ENCODE data around the gene FGF14.

The FGF14 gene

DNA sequence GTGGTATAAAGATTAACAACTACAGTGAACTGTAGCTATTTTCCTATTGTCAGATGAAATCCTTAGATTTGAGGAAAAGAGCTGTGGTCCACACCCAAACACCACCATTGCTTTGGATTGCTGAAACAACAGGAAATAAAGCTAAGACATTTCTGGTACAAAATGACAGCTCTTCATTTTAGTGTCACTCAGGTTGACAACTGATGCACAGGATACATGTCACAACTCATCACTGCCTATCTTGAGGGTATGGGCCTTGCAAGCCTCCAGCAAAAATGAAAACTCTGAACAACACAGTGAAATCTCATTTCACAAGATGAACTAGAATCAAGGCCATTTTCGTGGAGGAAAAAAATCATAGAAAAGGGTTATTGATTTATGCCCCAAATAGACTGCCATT is 609.7 kb downstream of the FGF14 start:
- DNase-seq (ENCODE audit: low read depth in 2 of 2), result no peak

DNA sequence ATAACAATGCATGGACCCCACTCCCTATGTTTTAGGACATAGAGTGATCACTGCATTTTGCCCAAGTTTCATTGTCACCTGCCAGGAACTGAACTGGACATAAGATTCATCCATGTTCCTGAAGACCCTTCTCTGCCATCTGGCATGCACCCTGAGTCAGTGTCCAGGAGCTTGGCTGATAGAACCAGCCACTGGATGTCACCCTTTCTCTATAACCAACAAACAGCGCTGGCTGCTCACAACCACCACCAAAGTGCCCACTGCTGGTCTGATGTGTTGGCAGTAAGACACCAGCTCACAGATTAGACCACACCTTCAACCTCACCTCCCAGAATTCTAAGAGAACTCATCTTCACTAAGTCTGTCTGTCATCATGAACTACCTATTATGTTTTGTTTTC is 616.0 kb downstream of the FGF14 start:
- DNase-seq (ENCODE audit: low read depth in 2 of 2), result no peak

DNA sequence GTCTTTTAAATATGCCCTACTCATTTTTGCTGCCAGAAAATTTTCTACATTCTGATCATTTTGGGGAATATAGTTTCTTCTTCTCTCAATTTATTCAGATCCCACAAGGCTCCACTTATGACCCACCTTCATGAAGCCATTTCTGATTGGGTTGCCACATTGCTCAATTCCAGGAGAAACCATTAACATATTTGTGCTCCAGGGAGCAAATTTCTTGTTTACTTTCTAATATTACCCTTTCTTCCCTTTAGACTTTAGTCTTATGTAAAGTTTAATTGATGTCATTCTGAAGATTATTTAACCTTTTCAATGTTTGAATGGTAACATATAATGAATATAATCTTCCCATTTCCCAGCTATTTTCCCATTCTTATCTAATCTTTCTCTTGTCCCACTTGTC is 617.5 kb downstream of the FGF14 start:
- no peak for DNase-seq (ENCODE audit: low read depth in 2 of 2)

DNA sequence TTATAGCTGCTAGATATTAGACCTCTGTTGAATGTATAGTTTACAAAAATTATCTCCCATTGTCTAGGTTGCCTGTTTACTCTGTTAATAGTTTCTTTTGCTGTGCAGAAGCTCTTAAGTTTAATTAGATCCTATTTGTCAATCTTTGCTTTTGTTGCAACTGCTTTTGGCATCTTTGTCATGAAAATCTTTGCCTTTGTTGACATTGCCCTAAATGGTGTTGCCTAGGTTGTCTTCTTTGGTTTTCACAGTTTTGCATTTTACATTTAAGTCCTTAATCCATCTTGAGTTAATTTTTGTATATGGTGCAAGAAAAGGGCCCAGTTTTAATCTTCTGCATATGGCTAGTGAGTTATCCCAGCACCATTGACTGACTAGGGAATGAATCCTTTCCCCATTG is 618.3 kb downstream of the FGF14 start:
- DNase-seq (ENCODE audit: low read depth in 2 of 2), result no peak

DNA sequence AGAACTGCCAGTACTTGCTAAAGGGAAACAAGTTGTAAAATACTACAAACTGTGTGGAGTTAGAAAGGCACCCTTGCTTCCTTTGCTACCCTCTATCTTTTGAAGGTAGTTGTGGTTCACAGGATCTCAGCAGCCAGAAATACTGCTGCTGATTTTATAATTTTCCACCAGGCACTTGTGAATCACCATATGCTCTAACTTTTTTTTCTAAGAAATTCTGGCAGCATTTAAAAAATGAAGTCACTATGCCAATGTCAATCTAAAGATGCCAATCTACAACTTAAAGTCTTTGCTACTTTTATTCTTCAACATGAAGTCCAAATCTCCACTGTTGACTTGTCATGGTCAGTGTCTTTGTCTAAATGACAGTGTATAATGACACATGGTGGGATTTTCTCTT is 621.6 kb downstream of the FGF14 start:
- DNase-seq (ENCODE audit: low read depth in 2 of 2), result no peak

DNA sequence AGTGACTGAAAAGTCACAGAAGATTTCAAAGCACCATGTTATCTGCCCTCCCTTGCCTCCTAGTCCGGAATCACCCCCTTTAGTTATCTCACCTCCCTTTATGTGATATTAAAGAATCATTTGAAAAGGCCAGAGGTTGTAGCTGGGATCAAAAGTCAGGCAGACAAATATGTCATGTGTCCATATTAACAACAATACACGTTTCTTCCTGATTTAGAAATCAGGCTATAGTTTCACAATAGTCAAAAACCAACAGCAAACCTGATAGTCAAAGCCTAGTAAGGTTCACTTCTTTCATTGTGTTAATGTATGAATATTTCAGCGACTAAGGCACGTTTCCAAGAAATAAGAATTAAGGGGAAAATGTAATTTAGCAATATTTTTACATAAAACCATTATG is 622.7 kb downstream of the FGF14 start:
- no peak for DNase-seq (ENCODE audit: low read depth in 2 of 2)

DNA sequence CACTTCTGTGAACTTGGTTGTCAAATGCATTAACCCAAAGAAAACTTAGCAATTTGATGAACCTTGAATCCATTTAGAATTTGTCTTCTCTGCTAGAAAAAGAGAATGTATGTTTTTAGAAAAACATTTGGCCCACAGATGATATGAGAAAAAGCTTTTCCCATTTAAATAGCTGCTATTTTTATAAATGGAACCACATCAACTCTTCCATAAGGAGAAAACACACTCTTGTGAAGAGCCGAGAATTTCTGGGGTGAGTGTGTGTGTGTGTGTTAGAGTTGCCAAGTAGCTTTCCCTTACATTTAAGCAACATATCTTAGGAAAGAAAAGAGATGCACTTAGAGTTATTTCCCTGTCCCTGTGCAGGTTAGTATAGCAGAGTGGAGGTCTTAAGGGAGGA is 626.6 kb downstream of the FGF14 start:
- no peak for DNase-seq (ENCODE audit: low read depth in 2 of 2)

DNA sequence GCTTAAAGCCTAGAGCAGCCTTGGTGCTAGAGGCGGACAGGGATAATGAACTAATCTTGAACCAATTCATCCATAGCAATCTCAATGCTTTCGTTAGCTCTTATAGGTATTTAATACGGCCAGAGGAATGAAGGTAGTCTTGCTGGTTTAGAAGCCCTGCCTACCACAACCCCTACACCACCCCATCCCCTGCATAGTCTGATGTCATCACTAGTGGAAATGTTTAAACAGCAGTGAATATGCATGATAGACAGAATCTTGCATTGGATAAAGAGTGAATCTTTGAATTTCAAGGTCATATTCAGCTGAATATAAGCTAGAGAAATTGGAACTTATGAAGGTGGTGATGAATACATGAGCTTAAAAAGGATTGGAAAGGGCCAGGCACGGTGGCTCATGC is 627.5 kb downstream of the FGF14 start:
- no peak for DNase-seq (ENCODE audit: low read depth in 2 of 2)

DNA sequence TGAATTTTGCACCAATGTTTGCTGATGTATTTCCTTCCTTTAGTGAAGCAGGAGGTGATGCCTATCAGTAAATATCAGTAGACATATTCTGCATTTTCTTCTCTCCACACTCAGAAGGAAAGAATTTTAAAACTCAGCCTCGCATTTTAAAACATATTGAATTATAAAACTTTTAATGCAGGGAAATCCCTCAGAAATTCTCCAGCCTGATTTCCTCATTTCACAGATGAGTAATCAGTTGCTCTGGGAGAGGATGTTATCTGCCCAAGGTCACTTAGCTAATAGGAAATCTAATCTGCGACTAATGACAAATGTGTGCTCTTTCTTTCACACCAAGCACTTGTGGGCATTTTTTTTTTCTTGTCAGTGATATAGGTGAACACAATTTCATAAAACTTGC is 628.8 kb downstream of the FGF14 start:
- DNase-seq (ENCODE audit: low read depth in 2 of 2), result no peak

DNA sequence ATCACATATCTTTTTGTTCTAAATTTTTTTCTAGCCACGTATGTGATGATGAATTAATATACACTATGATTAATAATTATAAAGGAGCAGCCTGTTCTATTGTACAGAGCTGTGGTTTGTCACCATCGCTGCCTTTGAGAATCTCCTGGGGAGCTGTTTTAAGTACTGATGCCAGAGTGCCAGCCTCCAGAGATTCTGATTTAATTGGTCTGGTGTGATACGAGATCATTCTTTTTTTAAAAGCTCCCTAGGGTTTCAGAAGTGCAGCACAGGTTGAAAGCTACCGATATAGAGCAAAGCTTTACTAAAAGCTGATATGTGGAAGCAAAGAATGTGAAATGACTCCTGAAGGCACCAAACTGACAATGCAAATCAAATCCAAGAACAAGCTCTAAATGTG is 634.7 kb downstream of the FGF14 start:
- DNase-seq (ENCODE audit: low read depth in 2 of 2), result no peak

DNA sequence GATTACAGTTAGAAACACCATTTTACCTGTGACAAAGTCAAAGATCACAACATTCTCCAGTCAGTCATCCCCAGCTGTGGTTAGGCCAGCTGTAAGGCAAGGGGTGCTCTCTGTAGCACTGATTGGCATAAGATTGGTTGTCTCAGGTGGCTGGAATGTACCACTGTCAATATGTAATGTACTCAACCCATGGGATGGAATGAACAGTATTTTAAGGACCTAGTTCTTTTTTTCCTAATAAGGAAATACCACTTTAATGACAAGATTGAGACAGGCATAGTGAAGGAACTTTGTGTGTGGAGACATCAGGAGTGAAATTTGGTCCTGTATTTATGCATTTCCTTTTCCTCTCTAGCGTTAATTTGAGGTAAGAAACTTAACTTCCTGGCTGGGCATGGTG is 638.7 kb downstream of the FGF14 start:
- no peak for DNase-seq (ENCODE audit: low read depth in 2 of 2)

DNA sequence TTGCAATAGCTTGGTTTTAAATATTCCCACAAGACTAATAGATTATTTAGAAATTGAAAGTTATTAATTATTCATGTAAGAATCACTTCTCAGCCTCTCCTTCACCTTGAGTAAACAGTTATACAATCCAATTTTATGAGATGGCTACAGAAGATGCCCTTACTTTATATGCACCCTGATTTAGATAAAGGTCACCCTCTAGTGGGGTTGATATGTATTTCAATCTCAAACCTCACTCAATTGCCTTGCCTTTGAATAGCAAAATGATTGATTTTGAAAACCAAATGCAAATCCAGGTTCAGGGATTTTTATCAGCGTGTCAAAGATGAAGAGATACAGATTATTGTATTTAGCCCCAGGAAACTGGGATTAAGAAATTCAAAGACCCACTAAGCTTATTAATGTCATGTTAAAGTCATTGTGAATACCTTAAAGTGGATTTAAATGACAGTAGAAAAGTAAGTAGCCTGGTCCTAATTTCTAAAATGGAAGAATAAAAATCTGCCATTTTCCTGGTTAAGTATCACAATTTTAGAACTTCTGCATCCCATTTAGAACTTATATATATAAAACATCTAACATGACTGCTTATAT is 644.3 kb downstream of the FGF14 start:
- no peak for DNase-seq (ENCODE audit: low read depth in 2 of 2)

DNA sequence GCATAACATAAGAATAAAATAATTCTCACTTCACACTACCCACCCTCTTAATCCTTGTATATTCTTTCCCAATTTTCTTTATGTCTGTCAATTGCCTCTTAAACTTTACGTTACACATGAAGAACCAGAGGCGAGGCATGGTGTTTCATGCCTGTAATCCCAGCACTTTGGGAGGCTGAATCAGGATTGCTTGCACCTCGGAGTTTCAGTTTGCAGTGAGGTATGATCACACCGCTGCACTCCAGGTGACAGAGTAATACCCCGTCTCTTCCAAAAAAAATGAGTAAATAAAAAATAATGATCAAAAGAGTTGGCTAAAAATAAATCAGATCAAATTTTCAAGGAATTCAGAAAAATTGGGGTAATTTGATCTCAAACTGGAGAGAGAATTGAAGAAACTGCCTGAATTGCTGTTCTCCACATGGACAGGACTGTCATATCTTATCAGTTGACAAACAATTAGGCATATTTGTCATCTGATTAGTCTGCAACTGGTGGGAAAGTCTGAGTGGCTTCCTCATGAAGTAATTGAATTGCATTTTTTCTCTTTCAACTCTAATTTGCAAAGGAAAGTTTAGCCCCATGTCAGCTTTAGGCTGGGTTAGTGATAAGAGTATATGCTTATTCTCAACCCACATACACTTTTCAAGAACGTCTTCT is 646.5 kb downstream of the FGF14 start:
- DNase-seq (ENCODE audit: low read depth in 2 of 2), result no peak

DNA sequence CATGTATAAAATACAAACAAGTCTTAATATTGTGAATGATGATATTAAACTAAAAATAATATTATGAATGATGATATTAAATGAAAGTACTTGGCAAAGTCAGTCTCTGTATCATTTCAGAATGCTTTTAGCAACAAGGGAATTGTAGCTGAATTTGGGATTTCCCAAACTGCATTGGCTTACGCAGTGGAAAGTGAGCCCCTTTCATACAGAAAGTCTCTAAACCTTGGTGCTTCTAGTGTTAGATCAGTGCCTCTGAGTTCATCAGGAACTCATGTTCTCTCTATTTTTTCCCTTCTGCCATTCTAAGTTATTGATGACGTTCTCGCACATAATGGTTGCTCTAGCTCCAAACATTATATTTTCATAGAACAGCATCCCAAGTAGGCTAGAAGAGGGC is 649.4 kb downstream of the FGF14 start:
- no peak for DNase-seq (ENCODE audit: low read depth in 2 of 2)

DNA sequence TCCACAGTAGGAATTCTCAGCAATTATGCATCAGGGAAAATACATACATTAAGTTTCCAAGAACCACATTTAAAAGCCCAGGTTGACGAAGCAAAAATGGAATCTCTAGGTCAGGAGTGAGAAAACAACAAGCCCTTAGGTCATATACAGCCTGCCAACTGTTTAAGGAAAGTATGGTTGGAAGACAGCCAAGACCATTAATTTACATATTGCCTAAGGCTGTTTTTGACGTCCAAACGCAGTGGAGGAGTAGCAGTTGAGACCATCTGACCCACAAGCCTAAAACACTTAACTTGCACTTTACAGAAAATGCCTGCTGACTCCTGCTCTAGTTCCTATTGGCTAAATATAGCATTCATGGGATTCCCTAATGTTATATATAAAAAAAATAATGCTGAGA is 650.4 kb downstream of the FGF14 start:
- no peak for DNase-seq (ENCODE audit: low read depth in 2 of 2)

DNA sequence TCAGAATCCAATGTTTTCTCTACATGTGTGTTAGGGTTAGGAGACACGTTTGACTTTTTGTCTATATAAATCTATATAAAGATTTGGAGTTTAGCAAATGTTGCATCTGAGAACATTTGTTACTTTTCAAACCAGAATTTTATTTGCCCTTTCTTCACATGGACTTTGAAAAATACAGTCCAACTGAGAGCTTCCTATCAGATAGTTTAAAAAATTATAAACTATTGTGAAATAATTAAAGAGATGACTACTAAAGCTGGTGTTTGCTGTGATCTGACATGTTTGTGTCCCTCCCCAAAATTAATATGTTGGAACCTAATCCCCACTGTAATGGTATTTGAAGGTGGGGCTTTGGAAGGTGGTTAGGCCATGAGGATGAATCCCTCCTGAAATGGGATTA is 652.3 kb downstream of the FGF14 start:
- no peak for DNase-seq (ENCODE audit: low read depth in 2 of 2)

DNA sequence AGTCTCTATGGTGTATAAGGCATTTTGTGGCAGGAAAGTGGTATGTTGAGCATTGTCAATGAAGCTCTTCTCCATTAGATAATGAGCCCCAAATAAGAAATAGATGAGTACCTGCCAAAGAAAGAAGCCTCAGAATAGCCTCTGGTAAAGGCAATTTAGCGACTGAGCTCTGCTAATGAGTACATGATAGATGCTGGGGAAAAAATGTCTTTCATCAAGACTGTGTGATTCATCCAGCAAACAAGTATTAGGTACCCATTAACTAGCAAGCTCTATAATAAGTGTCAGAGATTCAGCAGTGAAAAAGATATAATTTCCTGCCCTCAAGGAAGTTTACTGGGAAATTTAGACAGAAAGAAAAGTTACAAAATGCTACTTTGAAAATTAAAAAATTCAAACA is 654.8 kb downstream of the FGF14 start:
- no peak for DNase-seq (ENCODE audit: low read depth in 2 of 2)

DNA sequence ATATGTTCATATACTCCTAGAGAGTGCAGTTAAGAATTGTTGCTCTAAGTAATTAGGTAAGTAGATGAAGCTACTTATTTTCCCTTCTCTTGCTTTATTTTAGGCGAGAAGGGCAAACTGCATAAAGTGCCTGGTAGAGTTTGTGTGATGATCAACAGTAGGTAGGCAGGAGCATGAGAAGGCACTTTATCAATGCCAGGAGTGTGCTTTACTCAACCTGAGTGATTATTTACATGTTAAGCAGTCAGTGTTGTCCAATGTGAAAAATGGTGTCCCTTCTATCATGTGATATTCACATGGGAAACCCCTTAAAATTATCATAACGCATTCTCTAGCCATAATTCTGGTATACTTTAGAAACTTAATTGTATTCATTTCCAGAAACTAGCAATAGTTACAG is 655.3 kb downstream of the FGF14 start:
- no peak for DNase-seq (ENCODE audit: low read depth in 2 of 2)

DNA sequence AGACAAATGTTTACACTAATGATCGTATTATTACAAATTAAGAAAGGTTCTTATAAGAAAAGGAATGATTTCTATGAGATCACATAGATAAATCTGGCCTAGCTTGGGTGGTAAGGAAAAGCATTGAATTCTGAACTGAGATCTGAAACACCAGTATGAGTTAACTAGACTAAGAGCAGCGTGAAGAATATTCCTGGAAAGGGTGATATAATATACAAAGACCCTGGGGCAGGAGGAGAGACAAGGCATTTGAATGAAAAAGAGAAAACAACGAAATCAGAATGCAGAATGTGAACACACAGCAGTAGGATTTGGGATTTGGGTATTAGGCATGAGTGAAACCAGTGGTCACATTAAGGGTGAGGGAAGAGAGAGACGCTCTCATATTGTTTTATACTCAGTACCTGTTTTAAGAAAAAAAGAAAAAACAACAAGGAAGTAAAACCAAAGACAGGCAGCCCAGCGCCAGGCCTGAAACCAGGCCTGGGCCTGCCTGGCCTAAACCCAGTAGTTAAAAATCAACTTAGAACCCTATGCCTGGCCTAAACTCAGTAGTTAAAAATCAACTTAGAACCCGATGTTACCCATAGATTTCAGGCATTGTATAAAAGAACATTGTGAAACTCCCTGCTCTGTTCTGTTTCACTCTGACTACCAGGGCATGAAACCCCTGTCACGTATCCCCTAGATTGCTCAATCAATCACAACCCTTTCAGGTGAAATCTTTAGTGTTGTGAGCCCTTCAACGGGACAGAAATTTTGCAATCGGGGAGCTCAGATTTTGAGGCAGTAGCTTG is 662.3 kb downstream of the FGF14 start:
- no peak for DNase-seq (ENCODE audit: low read depth in 2 of 2)

DNA sequence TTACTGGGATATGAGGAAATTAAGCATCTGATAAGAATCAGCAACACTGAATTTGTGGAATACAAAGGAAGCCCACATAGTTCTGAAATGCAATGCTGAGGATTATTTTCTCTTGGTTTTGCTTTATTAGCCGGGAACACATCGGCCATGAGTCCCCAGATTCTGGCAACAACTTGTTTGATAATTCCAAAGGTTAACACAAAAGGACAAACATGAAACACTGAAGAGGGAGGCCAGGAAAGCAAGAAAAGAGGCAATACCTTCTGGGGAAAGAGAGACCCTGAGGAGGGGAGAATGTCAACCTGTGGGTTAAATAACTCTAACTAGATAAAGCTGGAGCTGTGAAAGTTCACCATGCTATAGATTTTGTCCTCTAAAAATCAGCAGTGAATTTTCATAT is 663.5 kb downstream of the FGF14 start:
- no peak for DNase-seq (ENCODE audit: low read depth in 2 of 2)

DNA sequence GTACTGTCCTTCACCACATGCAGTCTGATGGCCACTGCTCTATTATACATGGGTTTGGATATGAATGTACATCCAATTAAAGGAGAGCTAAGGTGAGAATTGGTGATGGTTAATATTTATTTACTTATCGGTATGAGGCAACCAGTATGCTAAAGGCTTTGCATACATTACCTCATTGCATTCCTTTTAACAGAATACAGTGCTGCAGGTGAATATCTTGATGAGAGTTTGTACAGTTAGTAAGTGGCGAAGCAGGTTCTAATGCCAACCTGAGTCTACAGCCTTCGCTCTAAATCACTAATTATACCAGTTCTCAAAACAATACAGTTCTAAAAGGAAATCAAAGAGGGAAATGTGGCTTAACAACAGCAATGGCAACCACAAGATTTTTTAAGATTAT is 665.3 kb downstream of the FGF14 start:
- DNase-seq (ENCODE audit: low read depth in 2 of 2), result no peak

DNA sequence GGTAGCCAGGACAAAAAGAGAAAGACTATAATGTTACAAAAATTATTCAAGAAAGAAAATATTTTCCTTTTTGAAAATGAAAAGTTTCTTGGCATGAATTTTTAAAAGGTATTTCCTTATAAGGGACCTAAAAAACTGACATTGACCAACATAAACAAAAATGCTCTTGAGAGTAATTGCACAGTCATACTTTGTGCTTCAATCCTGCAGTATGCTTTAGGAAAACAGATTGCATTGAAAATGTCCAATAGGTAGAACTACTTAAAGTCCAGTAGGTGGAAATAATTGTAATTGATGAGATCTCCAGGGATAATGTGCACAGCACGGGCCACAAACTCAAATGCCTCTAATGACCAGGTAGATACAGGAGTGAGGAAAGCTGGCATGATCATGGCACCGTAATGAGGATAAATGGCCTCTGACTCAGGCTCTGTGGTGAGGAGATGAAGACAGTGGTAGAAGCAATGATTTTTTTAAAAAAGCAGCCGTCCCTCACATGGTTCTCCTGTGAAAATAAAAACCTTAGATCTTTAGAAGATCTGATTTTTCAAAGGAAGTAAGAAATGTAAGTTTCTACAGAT is 671.3 kb downstream of the FGF14 start:
- no peak for DNase-seq (ENCODE audit: low read depth in 2 of 2)

DNA sequence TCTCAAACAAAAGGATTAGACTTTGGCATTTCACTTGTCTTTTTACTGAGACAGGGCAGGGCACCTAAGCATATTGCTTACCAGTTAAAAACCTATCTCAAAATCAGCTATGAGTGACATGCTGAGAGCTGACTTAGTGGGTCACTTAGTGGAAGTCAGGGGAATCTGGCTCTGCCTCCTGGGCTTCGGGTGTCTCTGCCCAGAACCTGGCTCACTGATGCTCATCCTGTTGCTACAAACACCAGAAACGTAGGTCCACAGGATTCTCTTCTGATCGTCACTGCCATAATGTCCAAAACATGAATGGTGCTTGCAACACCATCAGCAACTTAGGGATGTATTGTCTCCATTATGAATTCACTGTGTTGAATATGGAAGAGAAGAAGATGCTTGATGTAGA is 673.2 kb downstream of the FGF14 start:
- no peak for DNase-seq (ENCODE audit: low read depth in 2 of 2)
